NCI-H2196 treated with DMSO at 0.1 percent for 48 hours (cell line): ENCODE results near the gene RPL41.
A peak's percentile ranks its signal among the peaks of the same experiment; 100 is the strongest.
"Not testable (repeated sequence)": the region's sequence is repeated elsewhere in the genome, so short reads cannot be mapped to it uniquely, and the experiment has no call there.

ENCODE experiments used
- DNase-seq: peaks from one replicate; lab custom pipeline; 2025; ENCODE audit not compliant: unreplicated experiment; lab: John Stamatoyannopoulos, UW

The RPL41 gene

GRCh38 chr12:56103066-56103711 lies 13.2 kb upstream of the RPL41 start:
- no peak for DNase-seq

- no peak for DNase-seq
Observed at GRCh38 chr12:56103823-56104108, 12.7 kb upstream of the RPL41 start.

- DNase-seq: peak; percentile 98
Observed at GRCh38 chr12:56104109-56104814, 12.2 kb upstream of the RPL41 start, which contains the start of gene PA2G4. PA2G4 (plus strand) TSS chr12:56104559; CDS start chr12:56104738, 179 bp downstream.

GRCh38 chr12:56104815-56105608 lies 11.4 kb upstream of the RPL41 start:
- DNase-seq: no peak

GRCh38 chr12:56105609-56105902 lies 10.9 kb upstream of the RPL41 start:
- DNase-seq: no peak

- no peak for DNase-seq
Observed at GRCh38 chr12:56107242-56107641, 9.2 kb upstream of the RPL41 start.

GRCh38 chr12:56110571-56110970 lies 5.9 kb upstream of the RPL41 start:
- no peak for DNase-seq

GRCh38 chr12:56114084-56114483 lies 2.3 kb upstream of the RPL41 start:
- no peak for DNase-seq

GRCh38 chr12:56115329-56115728 lies 1.1 kb upstream of the RPL41 start:
- no peak for DNase-seq

GRCh38 chr12:56117082-56117706 lies 761 bp downstream of the RPL41 start:
- DNase-seq: not testable (repeated sequence)

- DNase-seq: peak; percentile 98
Observed at GRCh38 chr12:56117778-56118687, 1.6 kb downstream of the RPL41 start, which contains the start of gene ZC3H10. ZC3H10 (plus strand) TSS chr12:56118266; CDS start chr12:56120563, 2,297 bp downstream.

GRCh38 chr12:56118688-56119357 lies 2.4 kb downstream of the RPL41 start:
- DNase-seq: no peak

GRCh38 chr12:56119361-56119796 lies 2.9 kb downstream of the RPL41 start:
- peak; percentile 69 for DNase-seq

GRCh38 chr12:56120158-56120846 lies 3.9 kb downstream of the RPL41 start:
- no peak for DNase-seq

- no peak for DNase-seq
Observed at GRCh38 chr12:56121204-56121870, 4.9 kb downstream of the RPL41 start.

GRCh38 chr12:56122637-56123036 lies 6.2 kb downstream of the RPL41 start:
- DNase-seq: no peak

- no peak for DNase-seq
Observed at GRCh38 chr12:56124133-56124532, 7.7 kb downstream of the RPL41 start.

- no peak for DNase-seq
Observed at GRCh38 chr12:56126732-56127239, 10.4 kb downstream of the RPL41 start.

GRCh38 chr12:56127485-56127887 lies 11.1 kb downstream of the RPL41 start:
- no peak for DNase-seq
